Heart left ventricle (tissue), 13 donors: ENCODE results near the gene IPO11.

ENCODE experiments used
- CTCF ChIP-seq, 12 donors: fragments of 200-600 bp; sonication (generic) in 4 of 12; IDR thresholded peaks; one replicate each; pipeline versions ENCODE4 v1.5.0 to v1.8.0; 2018 to 2022; ENCODE audit warnings: antibody characterized with exemption in 12 of 12, mild to moderate bottlenecking in 5 of 12
- POLR2A ChIP-seq, 2 donors: fragments of 450-650 bp; IDR thresholded peaks; one replicate each; pipeline ENCODE4 v1.6.1; 2017; ENCODE audit warnings: antibody characterized with exemption in 2 of 2, mild to moderate bottlenecking in 2 of 2, moderate library complexity in 2 of 2
- donor health status: ischemic (EF 13 %, LVEDD 7.1; RV severe dilation, severe dysfunction).
- donor health status: DM: no; HTN: yes; CAD: no.
- donor health status: DM: no; HTN: no; CAD: no.
- donor health status: ischemic (EF 25% LVEDD 6.9; RV normal size, moderate dysfunction).
- donor health status: ischemic (EF 25% LVEDD 5.7; RV mildly dilated, moderate dysfunction).
- donor health status: ischemic (EF 35%, LVEDD 5.7; RV mildly dilated, moderate dysfunction).
- donor health status: nonischemic (EF 11% LVEDD 7.7; RV severe dilation, severe dysfunction).
- donor health status: DM: yes; HTN: yes; CAD: no.
- donor health status: PGD.
- donor health status: ischemic (EF 29% LVEDD 5.4; RV normal size, mild dysfunction).
- donor health status: nonischemic (EF 23%, LVEDD 6.1; RV moderate dilation, normal function).

DNA sequence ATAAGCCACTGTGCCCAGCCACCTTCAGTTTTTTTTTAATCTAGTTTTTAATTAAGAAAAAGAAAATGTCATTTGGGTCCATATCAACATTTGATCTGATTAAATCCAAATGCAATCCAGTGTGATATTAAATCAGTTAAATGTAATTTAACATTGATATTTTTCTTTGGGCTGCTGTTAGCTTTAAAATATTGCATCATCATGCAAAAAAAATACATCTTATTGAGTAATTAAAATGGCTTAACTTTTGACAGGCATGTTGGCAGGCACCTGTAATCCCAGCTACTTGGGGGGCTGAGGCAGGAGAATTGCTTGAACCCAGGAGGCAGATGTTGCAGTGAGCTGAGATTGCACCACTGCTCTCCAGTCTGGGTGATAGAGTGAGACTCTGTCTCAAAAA lies 143.4 kb downstream of the IPO11 start:
- TF ChIP-seq CTCF (IDR thresholded peaks at IDR 0.05) (no peak), POLR2A (IDR thresholded peaks at IDR 0.05) (no peak)
